PC-3 (cell line): Measurements from ENCODE around the gene PLAC8L1. TPM values are rescaled to one million over a fixed set of nuclear protein-coding genes. Genes with fewer than 3 reads are reported as not detected.

Source experiments
- ATAC-seq: fragments of 200-7000 bp; cut with Tn5 transposase; 2 replicates; pipeline ENCODE4 v1.9.1; 2020; ENCODE audit warnings: mild to moderate bottlenecking, moderate library complexity
- Bru-seq: library from RNA; stranded (reverse); fragments of 400-500 nt; gene quantifications from one replicate; lab custom pipeline; 2021; lab: Mats Ljungman, UMichigan
- BruChase-seq, 2 experiments: library from RNA; stranded (reverse); fragments of 400-500 nt; gene quantifications; one replicate each; lab custom pipeline; 2021; lab: Mats Ljungman, UMichigan
- BruUV-seq: library from RNA; stranded (reverse); fragments of 400-500 nt; replicated peaks from 2 replicates; lab custom pipeline; 2021; lab: Mats Ljungman, UMichigan
- CTCF ChIA-PET: fragments of 300-600 bp; sonication (Branson Sonifier 250); formaldehyde crosslinking; loops from one replicate; lab custom pipeline; 2022; ENCODE audit warnings: antibody characterized with exemption; lab: Charles Lee
- POLR2A ChIA-PET: fragments of 300-600 bp; sonication (Branson Sonifier 250); formaldehyde crosslinking; loops from one replicate; lab custom pipeline; 2022; ENCODE audit warnings: antibody characterized with exemption; ENCODE audit not compliant: unreplicated experiment; lab: Charles Lee
- DNase-seq: peaks from one replicate; pipeline ENCODE4 v3.0.0-alpha.2; 2015
- H2AFZ ChIP-seq: fragments of 300-600 bp; sonication (generic); 2 replicates; pipeline ENCODE4 v1.6.0; 2016; ENCODE audit warnings: antibody characterized with exemption, low read length
- H3F3A ChIP-seq: fragments of 300-600 bp; sonication (generic); one replicate; pipeline ENCODE4 v1.6.0; 2017; ENCODE audit warnings: antibody characterized with exemption, low read length, control low read depth, mild to moderate bottlenecking; ENCODE audit not compliant: unreplicated experiment
- H3K27ac ChIP-seq: fragments of 300-600 bp; sonication (generic); 2 replicates; pipeline ENCODE4 v1.5.1; 2016; ENCODE audit warnings: mild to moderate bottlenecking, low read length
- H3K27me3 ChIP-seq: fragments of 300-600 bp; sonication (generic); 2 replicates; pipeline ENCODE4 v1.6.1; 2016; ENCODE audit warnings: low read length, mixed read lengths
- H3K36me3 ChIP-seq: fragments of 300-600 bp; sonication (generic); 2 replicates; pipeline ENCODE4 v1.6.1; 2016; ENCODE audit warnings: low read depth, mixed run types, low read length, mixed read lengths
- H3K4me1 ChIP-seq: fragments of 300-600 bp; sonication (generic); 2 replicates; pipeline ENCODE4 v1.5.1; 2016; ENCODE audit warnings: low read length; ENCODE audit not compliant: insufficient read depth
- H3K4me2 ChIP-seq: fragments of 300-600 bp; sonication (generic); 2 replicates; pipeline ENCODE4 v1.6.0; 2016; ENCODE audit warnings: low read length
- H3K4me3 ChIP-seq: fragments of 300-600 bp; sonication (generic); 2 replicates; pipeline ENCODE4 v1.5.1; 2016; ENCODE audit warnings: mild to moderate bottlenecking, low read length, mixed read lengths
- H3K79me2 ChIP-seq: fragments of 300-600 bp; sonication (generic); 2 replicates; pipeline ENCODE4 v1.6.1; 2017; ENCODE audit warnings: low read length, mixed read lengths
- H3K9ac ChIP-seq: fragments of 300-600 bp; sonication (generic); 2 replicates; pipeline ENCODE4 v1.6.0; 2016; ENCODE audit warnings: mild to moderate bottlenecking, low read length
- H3K9me2 ChIP-seq: fragments of 300-600 bp; sonication (generic); replicated peaks from 2 replicates; pipeline ENCODE4 v1.6.1; 2016; ENCODE audit warnings: mixed run types, low read length, mixed read lengths
- H3K9me3 ChIP-seq: fragments of 300-600 bp; sonication (generic); 2 replicates; pipeline ENCODE4 v1.6.1; 2016; ENCODE audit warnings: low read length, mixed read lengths
- H4K20me1 ChIP-seq: fragments of 300-600 bp; sonication (generic); 2 replicates; pipeline ENCODE4 v1.6.1; 2016; ENCODE audit warnings: low read length, mixed read lengths
- EZH2 ChIP-seq: fragments of 300-600 bp; sonication (generic); IDR thresholded peaks from one replicate; pipeline ENCODE4 v1.6.1; 2017; ENCODE audit warnings: antibody characterized with exemption, mild to moderate bottlenecking, low read length; ENCODE audit not compliant: unreplicated experiment
- EZH2phosphoT487 ChIP-seq: fragments of 300-600 bp; sonication (generic); IDR thresholded peaks from 2 replicates; pipeline ENCODE4 v1.6.1; 2018; ENCODE audit warnings: mild to moderate bottlenecking, antibody characterized with exemption, low read length, borderline replicate concordance
- intact Hi-C: fragments of 100-400 bp; cut with micrococcal nuclease; formaldehyde crosslinking; loops from 2 replicates; pipeline ENCODE4 v1.9.0; 2023
- long read RNA-seq: library from polyadenylated mRNA; unstranded; transcript quantifications from one replicate; pipeline ENCODE4 v2.0.0, GENCODE V29; 2021; ENCODE audit not compliant: unreplicated experiment
- total RNA-seq: library from RNA; depleted of rRNA; stranded (reverse); fragments of >200 nt; gene quantifications from 2 replicates; pipeline ENCODE4 v1.2.3, GENCODE V29; 2014; rRNA removed
- TF ChIP-seq, protein P1 (sequence below): fragments of 300-600 bp; sonication (generic); conservative IDR thresholded peaks from 2 replicates; pipeline ENCODE4 v1.5.1; 2017; ENCODE audit warnings: antibody characterized with exemption, low read depth, mild to moderate bottlenecking, low read length

The PLAC8L1 gene, protein sequence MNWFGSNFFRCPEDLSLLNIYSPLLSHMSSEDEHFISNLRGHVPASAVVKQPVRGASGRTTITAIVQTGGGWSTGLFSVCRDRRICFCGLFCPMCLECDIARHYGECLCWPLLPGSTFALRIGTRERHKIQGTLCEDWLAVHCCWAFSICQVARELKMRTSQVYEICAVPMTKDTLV
- total RNA-seq (0.95 TPM in 1 of 2 replicates, not detected in the other), Bru-seq, nascent RNA (percentile 52 among the genes with signal in this experiment), BruChase-seq, experiment 1, labeled RNA remaining after a 6-hour chase (percentile 80 among the genes with signal in this experiment), BruChase-seq, experiment 2, labeled RNA remaining after a 2-hour chase (percentile 71 among the genes with signal in this experiment)
- long read RNA-seq, partial matches to known transcripts = 0 of 1 reads
- long read RNA-seq, other reads (novel, unspliced or antisense) = 1 of 1 reads

DNA sequence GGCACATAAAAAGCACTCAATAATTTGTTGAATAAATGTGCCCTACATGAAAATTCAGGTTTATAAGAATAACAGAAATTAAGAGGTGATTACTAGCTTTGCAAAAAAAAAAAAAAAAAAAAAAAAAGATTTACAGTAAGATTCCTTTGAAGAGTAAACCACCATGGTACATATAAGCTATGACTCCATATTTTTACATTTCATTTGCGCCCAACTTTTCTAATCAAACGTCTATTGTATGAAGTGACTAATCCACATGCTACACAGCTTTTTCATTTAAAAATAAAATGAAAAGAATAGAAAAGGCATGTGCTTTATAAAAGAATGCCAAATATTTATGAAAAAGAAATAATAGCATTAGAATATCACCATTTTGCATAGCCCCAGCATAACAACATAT is at the start of gene PLAC8L1:
PLAC8L1 (minus strand) TSS at position 101 of the 400 bp plus-strand sequence. CDS start 1,266 bp downstream, outside the sequence.
- no peaks in the 10 kb centered on the region for H3K4me1 ChIP-seq
- POLR2A ChIA-PET = interaction anchor here (0.6 kb wide), 1 partner anchor 41 kb away, joined by 4 read pairs; no protein-coding TSS in a partner anchor

DNA sequence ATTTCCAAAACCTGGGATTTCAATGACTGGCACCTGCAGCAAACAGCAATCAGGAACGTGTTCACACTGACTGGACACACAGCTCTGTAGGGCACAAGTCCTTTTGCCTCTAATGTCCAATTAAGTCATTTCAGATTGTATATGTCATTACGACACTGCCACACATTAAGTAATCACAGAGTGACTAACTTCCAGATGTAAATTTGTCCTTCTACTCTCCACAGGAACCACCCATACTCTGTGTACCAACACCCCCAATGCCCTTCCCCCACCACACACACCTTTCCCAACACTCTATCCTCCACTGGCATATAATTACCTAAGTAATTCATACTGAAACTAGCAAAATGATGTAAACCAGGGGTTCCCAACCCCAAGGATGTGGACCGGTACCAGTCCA is 46.6 kb upstream of the PLAC8L1 start:
- no peaks in the 10 kb centered on the region for H3K9me3 ChIP-seq
- no peak overlapping the region for H3K4me2 ChIP-seq
- ATAC-seq = no peak
- H3K79me2 ChIP-seq = no peaks in the 10 kb centered on the region
- ChIA-PET POLR2A (no interaction called here), CTCF (no interaction called here)
- H3K36me3 ChIP-seq = peaks cover 76% of the 10 kb centered on the region
- intact Hi-C loops = loop anchor here (10.0 kb wide), 1 partner anchor 113 kb away; no protein-coding TSS in a partner anchor
- no peak overlapping the region for H3K27ac ChIP-seq
- no peak overlapping the region for H2AFZ ChIP-seq
- H3K9me2 ChIP-seq = no peaks in the 10 kb centered on the region
- no peaks in the 10 kb centered on the region for H3F3A ChIP-seq
- H3K4me3 ChIP-seq = no peak overlapping the region
- H3K4me1 ChIP-seq = no peaks in the 10 kb centered on the region
- H4K20me1 ChIP-seq = no peaks in the 10 kb centered on the region
- H3K27me3 ChIP-seq = no peaks in the 10 kb centered on the region
- BruUV-seq = no TSS peak
- TF ChIP-seq EZH2 (no peak), EZH2phosphoT487 (no peak)
- TF ChIP-seq, protein P1, sequence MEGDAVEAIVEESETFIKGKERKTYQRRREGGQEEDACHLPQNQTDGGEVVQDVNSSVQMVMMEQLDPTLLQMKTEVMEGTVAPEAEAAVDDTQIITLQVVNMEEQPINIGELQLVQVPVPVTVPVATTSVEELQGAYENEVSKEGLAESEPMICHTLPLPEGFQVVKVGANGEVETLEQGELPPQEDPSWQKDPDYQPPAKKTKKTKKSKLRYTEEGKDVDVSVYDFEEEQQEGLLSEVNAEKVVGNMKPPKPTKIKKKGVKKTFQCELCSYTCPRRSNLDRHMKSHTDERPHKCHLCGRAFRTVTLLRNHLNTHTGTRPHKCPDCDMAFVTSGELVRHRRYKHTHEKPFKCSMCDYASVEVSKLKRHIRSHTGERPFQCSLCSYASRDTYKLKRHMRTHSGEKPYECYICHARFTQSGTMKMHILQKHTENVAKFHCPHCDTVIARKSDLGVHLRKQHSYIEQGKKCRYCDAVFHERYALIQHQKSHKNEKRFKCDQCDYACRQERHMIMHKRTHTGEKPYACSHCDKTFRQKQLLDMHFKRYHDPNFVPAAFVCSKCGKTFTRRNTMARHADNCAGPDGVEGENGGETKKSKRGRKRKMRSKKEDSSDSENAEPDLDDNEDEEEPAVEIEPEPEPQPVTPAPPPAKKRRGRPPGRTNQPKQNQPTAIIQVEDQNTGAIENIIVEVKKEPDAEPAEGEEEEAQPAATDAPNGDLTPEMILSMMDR = no peak
- H3K9ac ChIP-seq = no peak overlapping the region
- DNase-seq = no peak

More for the DNA sequence above, at the start of gene PLAC8L1:
- no peaks in the 10 kb centered on the region for H3K79me2 ChIP-seq
- H3K9ac ChIP-seq = no peak within 1 kb of the TSS
- H3F3A ChIP-seq = no peaks in the 10 kb centered on the region
- H3K4me2 ChIP-seq = no peak within 1 kb of the TSS
- no peaks in the 10 kb centered on the region for H4K20me1 ChIP-seq
- 0 out of 2 replicates have a peak, but pooled peaks cover 2% of the 10 kb centered on the region for H3K36me3 ChIP-seq
- CTCF ChIA-PET = no interaction called here
- no peaks in the 10 kb centered on the region for H3K9me3 ChIP-seq
- no peak for ATAC-seq
- no peak within 1 kb of the TSS for H3K4me3 ChIP-seq
- intact Hi-C loops = no loop called here
- no peak for DNase-seq
- TF ChIP-seq, protein P1 = no peak
- no peak for TF ChIP-seq EZH2
- TF ChIP-seq EZH2phosphoT487 = no peak
- BruUV-seq = no TSS peak
- no peak within 1 kb of the TSS for H3K27ac ChIP-seq
- no peaks in the 10 kb centered on the region for H3K9me2 ChIP-seq
- H3K27me3 ChIP-seq = no peaks in the 10 kb centered on the region
- no peak within 1 kb of the TSS for H2AFZ ChIP-seq

DNA sequence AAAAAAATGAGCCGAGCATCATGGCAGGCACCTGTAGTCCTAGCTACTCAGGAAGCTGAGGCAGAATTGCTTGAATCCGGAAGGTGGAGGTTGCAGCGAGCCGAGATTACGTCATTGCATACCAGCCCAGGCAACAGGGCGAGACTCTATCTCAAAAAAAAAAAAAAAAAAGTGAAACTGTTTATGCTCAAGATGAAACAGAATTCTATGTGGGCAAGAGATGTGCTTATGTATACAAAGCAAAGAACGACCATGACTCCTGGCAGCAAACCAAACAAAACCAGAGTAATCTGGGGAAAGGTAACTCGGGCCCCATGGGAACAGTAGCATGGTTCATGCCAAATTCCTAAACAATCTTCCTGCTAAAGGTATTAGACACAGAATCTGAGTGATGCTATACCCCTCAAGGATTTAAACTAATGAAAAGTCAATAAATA is 32.6 kb upstream of the PLAC8L1 start:
- POLR2A ChIA-PET = no interaction called here
- peaks cover 47% of the 10 kb centered on the region for H3K36me3 ChIP-seq
- CTCF ChIA-PET = no interaction called here

More for the DNA sequence above, 32.6 kb upstream of the PLAC8L1 start:
- H2AFZ ChIP-seq = no peak overlapping the region
- H3K79me2 ChIP-seq = no peaks in the 10 kb centered on the region
- no TSS peak for BruUV-seq
- H3K27ac ChIP-seq = no peak overlapping the region
- DNase-seq = peak; percentile 48
- H3K4me2 ChIP-seq = no peak overlapping the region
- no peaks in the 10 kb centered on the region for H3K9me2 ChIP-seq
- no peak for ATAC-seq
- no peaks in the 10 kb centered on the region for H3K9me3 ChIP-seq
- TF ChIP-seq EZH2 (no peak), EZH2phosphoT487 (no peak)
- TF ChIP-seq, protein P1 = no peak
- no peak overlapping the region for H3K9ac ChIP-seq
- H3K4me3 ChIP-seq = no peak overlapping the region
- H3K4me1 ChIP-seq = no peaks in the 10 kb centered on the region
- intact Hi-C loops = no loop called here
- no peaks in the 10 kb centered on the region for H3F3A ChIP-seq
- no peaks in the 10 kb centered on the region for H4K20me1 ChIP-seq
- H3K27me3 ChIP-seq = no peaks in the 10 kb centered on the region
